Glutamatergic neuron (in vitro differentiated cells): Measurements from ENCODE around the gene WDR53. TPM values are rescaled to one million over a fixed set of nuclear protein-coding genes. Genes with fewer than 3 reads are reported as not detected.
"Not testable (repeated sequence)": the region's sequence is repeated elsewhere in the genome, so short reads cannot be mapped to it uniquely, and the experiment has no call there.

Source experiments
- DNase-seq: peaks from one replicate; pipeline ENCODE4 v3.0.0; 2022
- H3K27ac Mint-ChIP-seq: one replicate; pipeline ENCODE4 v1.8.0; 2020; ENCODE audit warnings: mild to moderate bottlenecking, mixed read lengths, inconsistent platforms; ENCODE audit not compliant: unreplicated experiment
- H3K27me3 Mint-ChIP-seq: one replicate; pipeline ENCODE4 v1.8.0; 2020; ENCODE audit warnings: mild to moderate bottlenecking, moderate library complexity, mixed read lengths, inconsistent platforms; ENCODE audit not compliant: unreplicated experiment
- H3K36me3 Mint-ChIP-seq: one replicate; pipeline ENCODE4 v1.8.0; 2020; ENCODE audit warnings: mild to moderate bottlenecking, mixed read lengths, inconsistent platforms; ENCODE audit not compliant: unreplicated experiment
- H3K4me1 Mint-ChIP-seq: one replicate; pipeline ENCODE4 v1.8.0; 2020; ENCODE audit warnings: mild to moderate bottlenecking, low read depth, mixed read lengths, inconsistent platforms; ENCODE audit not compliant: unreplicated experiment
- H3K4me3 Mint-ChIP-seq: one replicate; pipeline ENCODE4 v1.8.0; 2020; ENCODE audit warnings: mild to moderate bottlenecking, mixed read lengths, inconsistent platforms; ENCODE audit not compliant: unreplicated experiment
- H3K9me3 Mint-ChIP-seq: one replicate; pipeline ENCODE4 v1.8.0; 2020; ENCODE audit warnings: mild to moderate bottlenecking, moderate library complexity, mixed read lengths, inconsistent platforms; ENCODE audit not compliant: unreplicated experiment
- CTCF ChIP-seq: fragments of 200-600 bp; sonication (generic); IDR thresholded peaks from one replicate; pipeline ENCODE4 v1.5.0; 2021; ENCODE audit not compliant: partially characterized antibody, unreplicated experiment
- total RNA-seq: library from RNA; stranded (reverse); fragmentation: NEBNext Ultra II Directional; extraction: Animal tissue kit (Norgen Biotek cat#: 25700); gene quantifications from one replicate; pipeline ENCODE4 v1.2.1, GENCODE V29; 2021; ENCODE audit not compliant: unreplicated experiment

WDR53 gene
- total RNA-seq, 1 donor from 2014 or later, result 7.8 TPM

GRCh38 chr3:196514913-196515621, 53.3 kb downstream of the WDR53 start, which contains the start of gene SMCO1:
Gene SMCO1, minus strand, starts transcription at chr3:196515346. Its CDS starts 137 bp downstream, at chr3:196515209.
- H3K4me1 Mint-ChIP-seq, result no peaks in the 10 kb centered on the region
- peaks cover 9% of the 10 kb centered on the region for H3K9me3 Mint-ChIP-seq
- H3K27me3 Mint-ChIP-seq, result peaks cover 2% of the 10 kb centered on the region
- DNase-seq, result no peak
- TF ChIP-seq CTCF, result no peak
- no peak within 1 kb of the TSS for H3K27ac Mint-ChIP-seq
- no peak within 1 kb of the TSS for H3K4me3 Mint-ChIP-seq
- H3K36me3 Mint-ChIP-seq, result peaks cover 18% of the 10 kb centered on the region

DNA sequence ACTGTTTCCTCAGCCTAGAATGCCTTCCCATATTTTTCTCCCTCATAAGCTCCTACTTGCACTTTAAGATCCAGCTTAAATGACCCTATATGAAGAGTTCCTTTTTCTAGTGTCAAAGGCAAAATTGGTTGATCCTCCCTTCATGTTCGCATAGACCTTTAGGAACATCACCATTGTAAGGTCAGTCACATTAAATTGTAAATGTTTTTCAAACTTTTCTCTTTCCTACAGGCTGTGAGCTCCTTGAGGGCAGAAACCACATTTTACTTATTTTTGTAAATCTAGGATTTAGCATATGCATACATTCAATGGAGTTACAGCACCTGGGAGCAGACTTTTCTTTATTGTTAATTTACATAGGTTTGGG, 54.0 kb downstream of the WDR53 start:
- DNase-seq, result no peak
- peaks cover 7% of the 10 kb centered on the region for H3K9me3 Mint-ChIP-seq
- TF ChIP-seq CTCF, result no peak
- no peak overlapping the region for H3K4me3 Mint-ChIP-seq
- H3K27me3 Mint-ChIP-seq, result peaks cover 2% of the 10 kb centered on the region
- peaks cover 10% of the 10 kb centered on the region for H3K36me3 Mint-ChIP-seq
- no peak overlapping the region for H3K27ac Mint-ChIP-seq
- no peaks in the 10 kb centered on the region for H3K4me1 Mint-ChIP-seq

GRCh38 chr3:196513697-196514349, 54.5 kb downstream of the WDR53 start:
- H3K27ac Mint-ChIP-seq, result no peak overlapping the region
- DNase-seq, result no peak
- peaks cover 4% of the 10 kb centered on the region for H3K9me3 Mint-ChIP-seq

DNA sequence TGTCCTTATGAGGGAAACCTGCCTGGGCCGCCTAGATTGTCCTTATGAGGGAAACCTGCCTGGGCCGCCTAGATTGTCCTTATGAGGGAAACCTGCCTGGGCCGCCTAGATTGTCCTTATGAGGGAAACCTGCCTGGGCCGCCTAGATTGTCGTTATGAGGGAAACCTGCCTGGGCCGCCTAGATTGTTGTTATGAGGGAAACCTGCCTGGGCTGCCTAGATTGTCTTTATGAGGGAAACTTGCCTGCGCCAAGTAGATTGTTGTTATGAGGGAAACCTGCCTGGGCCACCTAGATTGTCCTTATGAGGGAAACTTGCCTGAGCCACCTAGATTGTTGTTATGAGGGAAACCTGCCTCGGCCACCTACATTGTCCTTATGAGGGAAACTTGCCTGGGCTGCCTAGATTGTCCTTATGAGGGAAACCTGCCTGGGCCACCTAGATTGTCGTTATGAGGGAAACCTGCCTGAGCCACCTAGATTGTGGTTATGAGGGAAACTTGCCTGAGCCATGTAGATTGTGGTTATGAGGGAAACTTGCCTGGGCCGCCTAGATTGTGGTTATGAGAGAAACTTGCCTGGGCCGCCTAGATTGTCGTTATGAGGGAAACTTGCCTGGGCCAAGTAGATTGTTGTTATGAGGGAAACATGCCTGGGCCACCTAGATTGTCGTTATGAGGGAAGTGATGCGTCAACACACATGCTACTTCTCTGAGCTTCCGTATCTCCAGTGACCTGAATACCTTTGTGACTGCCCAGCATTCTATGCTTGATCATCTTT, 56.5 kb downstream of the WDR53 start:
- not testable (repeated sequence) for H3K36me3 Mint-ChIP-seq, H3K4me3 Mint-ChIP-seq, H3K27ac Mint-ChIP-seq, DNase-seq, H3K27me3 Mint-ChIP-seq, H3K9me3 Mint-ChIP-seq, H3K4me1 Mint-ChIP-seq

More at GRCh38 chr3:196513697-196514349, 54.5 kb downstream of the WDR53 start:
- Mint-ChIP-seq H3K4me1 (no peaks in the 10 kb centered on the region), H3K27me3 (peaks cover 2% of the 10 kb centered on the region), H3K4me3 (no peak overlapping the region), H3K36me3 (peaks cover 6% of the 10 kb centered on the region)
- no peak for TF ChIP-seq CTCF

- H3K4me3 Mint-ChIP-seq, DNase-seq, H3K9me3 Mint-ChIP-seq, H3K4me1 Mint-ChIP-seq, H3K27ac Mint-ChIP-seq, H3K27me3 Mint-ChIP-seq, H3K36me3 Mint-ChIP-seq: not testable (repeated sequence)
These were observed 57.2 kb downstream of the WDR53 start for GRCh38 chr3:196511108-196511507.
